ENCODE data around the gene FRMD5.

FRMD5 gene

DNA sequence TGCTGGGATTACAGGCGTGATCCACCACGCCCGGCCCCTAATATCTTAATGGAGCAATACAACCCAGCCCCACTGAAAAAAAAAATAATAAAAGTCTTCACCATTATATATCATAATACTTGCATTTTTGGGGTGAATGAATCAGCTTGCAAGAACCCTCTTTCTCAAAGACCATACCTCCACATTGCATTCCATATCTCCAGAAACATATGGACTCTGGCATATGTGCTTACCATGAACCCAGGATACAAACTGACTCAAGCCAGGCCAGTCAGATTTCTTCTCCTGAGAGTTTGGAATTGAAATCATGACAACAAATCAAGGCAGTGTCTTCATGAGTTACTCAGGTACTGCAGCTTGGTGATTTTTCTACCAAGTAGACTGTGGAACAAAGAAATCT is 101.2 kb downstream of the FRMD5 start:
- H3K4me3 ChIP-seq (IDR thresholded peaks at IDR 0.05; ENCODE audit: insufficient read depth, low read depth, low read length): no peak overlapping the region
- H3K9ac ChIP-seq: no peak overlapping the region
- H4K20me1 ChIP-seq (ENCODE audit: insufficient read depth): no peaks in the 10 kb centered on the region
- no peak overlapping the region for H3K4me2 ChIP-seq
- no peaks in the 10 kb centered on the region for H3K36me3 ChIP-seq (ENCODE audit: insufficient read depth)
- no peaks in the 10 kb centered on the region for H3K27me3 ChIP-seq (ENCODE audit: insufficient read depth, low read depth)
- no peak overlapping the region for H2AFZ ChIP-seq (ENCODE audit: low read depth)
- H3K79me2 ChIP-seq (ENCODE audit: insufficient read depth, low read depth): no peaks in the 10 kb centered on the region
- no peak overlapping the region for H3K27ac ChIP-seq
- no peaks in the 10 kb centered on the region for H3K4me1 ChIP-seq (ENCODE audit: low read depth, poor library complexity, severe bottlenecking)
- TF ChIP-seq, protein P1, sequence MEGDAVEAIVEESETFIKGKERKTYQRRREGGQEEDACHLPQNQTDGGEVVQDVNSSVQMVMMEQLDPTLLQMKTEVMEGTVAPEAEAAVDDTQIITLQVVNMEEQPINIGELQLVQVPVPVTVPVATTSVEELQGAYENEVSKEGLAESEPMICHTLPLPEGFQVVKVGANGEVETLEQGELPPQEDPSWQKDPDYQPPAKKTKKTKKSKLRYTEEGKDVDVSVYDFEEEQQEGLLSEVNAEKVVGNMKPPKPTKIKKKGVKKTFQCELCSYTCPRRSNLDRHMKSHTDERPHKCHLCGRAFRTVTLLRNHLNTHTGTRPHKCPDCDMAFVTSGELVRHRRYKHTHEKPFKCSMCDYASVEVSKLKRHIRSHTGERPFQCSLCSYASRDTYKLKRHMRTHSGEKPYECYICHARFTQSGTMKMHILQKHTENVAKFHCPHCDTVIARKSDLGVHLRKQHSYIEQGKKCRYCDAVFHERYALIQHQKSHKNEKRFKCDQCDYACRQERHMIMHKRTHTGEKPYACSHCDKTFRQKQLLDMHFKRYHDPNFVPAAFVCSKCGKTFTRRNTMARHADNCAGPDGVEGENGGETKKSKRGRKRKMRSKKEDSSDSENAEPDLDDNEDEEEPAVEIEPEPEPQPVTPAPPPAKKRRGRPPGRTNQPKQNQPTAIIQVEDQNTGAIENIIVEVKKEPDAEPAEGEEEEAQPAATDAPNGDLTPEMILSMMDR (conservative IDR thresholded peaks at IDR 0.05; ENCODE audit: low read depth, low read length): no peak

DNA sequence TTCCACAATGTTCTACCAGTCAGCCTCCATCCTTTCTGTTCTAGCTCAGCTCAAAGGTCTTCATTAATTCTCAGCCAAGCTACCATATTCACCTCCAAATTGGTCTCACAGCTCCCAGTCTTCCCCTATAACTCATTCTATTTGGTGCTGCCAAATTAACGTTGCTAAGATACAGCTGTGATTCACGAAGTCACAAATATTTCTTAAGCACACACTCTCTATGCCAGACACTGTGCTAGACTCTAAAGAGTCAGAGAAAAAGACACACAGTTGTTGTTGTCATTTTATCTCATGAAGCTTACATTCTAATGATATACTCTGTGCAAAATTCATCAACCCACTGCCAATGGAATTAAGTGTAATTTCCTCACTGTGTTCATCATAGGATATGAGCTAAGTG is 102.8 kb downstream of the FRMD5 start:
- Histone ChIP-seq H3K79me2 (ENCODE audit: insufficient read depth, low read depth) (no peaks in the 10 kb centered on the region), H3K9ac (no peak overlapping the region), H3K27ac (no peak overlapping the region), H3K4me2 (no peak overlapping the region), H3K36me3 (ENCODE audit: insufficient read depth) (no peaks in the 10 kb centered on the region), H3K4me1 (ENCODE audit: low read depth, poor library complexity, severe bottlenecking) (no peaks in the 10 kb centered on the region), H2AFZ (ENCODE audit: low read depth) (no peak overlapping the region), H4K20me1 (ENCODE audit: insufficient read depth) (no peaks in the 10 kb centered on the region), H3K4me3 (IDR thresholded peaks at IDR 0.05; ENCODE audit: insufficient read depth, low read depth, low read length) (no peak overlapping the region), H3K27me3 (ENCODE audit: insufficient read depth, low read depth) (no peaks in the 10 kb centered on the region)
- TF ChIP-seq, protein P1 (conservative IDR thresholded peaks at IDR 0.05; ENCODE audit: low read depth, low read length): no peak

DNA sequence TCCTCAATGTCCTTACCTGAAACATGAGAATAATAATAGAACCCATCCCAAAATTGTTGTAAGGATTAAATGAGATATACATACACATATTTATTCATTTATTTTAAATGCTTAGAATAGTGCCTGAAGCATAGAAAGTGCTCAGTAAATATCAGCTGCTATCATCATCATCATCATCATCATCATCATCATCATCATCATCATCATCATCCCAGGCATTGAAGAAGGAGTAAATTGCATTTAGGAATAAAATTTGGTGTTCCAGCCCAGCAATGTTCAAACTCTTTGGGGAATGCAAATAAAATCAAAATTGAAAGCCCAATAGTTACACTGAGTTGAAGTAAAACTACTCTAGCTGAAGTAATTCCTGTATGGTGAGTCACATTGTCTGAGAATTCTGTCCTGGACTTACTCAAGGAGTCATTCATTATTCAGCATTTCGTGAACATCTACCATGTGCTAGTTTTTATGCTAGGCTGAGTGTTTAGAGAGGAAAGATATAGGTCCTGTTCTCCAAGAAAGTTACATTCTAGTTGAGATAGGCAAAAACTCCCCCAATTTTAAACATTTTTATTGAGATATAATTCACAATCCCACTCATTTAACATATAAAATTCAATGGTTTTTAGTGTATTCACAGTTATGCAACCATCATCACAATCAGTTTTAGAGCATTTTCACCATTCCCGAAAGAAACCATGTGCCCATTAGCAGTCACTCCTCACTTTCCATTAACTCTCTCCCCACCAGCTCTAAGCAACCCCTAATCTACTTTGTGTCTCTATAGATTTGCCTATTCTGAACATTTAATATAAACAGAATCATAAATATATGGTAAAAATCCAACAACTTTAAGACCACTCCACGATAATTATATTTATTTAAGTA is 107.2 kb downstream of the FRMD5 start:
- no peaks in the 10 kb centered on the region for H4K20me1 ChIP-seq (ENCODE audit: insufficient read depth)
- H2AFZ ChIP-seq (ENCODE audit: low read depth): no peak overlapping the region
- H3K27me3 ChIP-seq (ENCODE audit: insufficient read depth, low read depth): no peaks in the 10 kb centered on the region
- H3K4me3 ChIP-seq (IDR thresholded peaks at IDR 0.05; ENCODE audit: insufficient read depth, low read depth, low read length): no peak overlapping the region
- H3K4me1 ChIP-seq (ENCODE audit: low read depth, poor library complexity, severe bottlenecking): no peaks in the 10 kb centered on the region
- no peak overlapping the region for H3K9ac ChIP-seq
- H3K4me2 ChIP-seq: no peak overlapping the region
- TF ChIP-seq, protein P1 (conservative IDR thresholded peaks at IDR 0.05; ENCODE audit: low read depth, low read length): no peak
- no peaks in the 10 kb centered on the region for H3K36me3 ChIP-seq (ENCODE audit: insufficient read depth)
- H3K79me2 ChIP-seq (ENCODE audit: insufficient read depth, low read depth): no peaks in the 10 kb centered on the region
- no peak overlapping the region for H3K27ac ChIP-seq

DNA sequence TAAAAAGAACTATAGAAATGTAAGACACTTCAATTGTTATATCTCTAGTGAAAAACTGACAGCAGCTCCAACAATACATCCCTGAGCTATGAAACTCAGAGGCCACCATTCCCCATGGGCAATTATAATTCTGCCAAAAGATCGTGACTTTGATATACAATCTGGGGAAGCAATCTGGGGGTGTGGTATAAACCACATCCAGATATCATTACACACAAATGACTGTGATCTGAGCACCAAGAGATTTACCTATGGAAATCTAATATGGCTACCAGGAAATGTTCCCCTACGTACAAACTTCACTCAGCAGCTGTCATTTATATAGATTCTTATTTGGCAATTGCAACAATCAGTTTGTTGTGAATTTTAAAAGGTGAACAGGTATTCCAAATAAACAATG is 110.3 kb downstream of the FRMD5 start:
- Histone ChIP-seq H3K79me2 (ENCODE audit: insufficient read depth, low read depth) (no peaks in the 10 kb centered on the region), H3K27me3 (ENCODE audit: insufficient read depth, low read depth) (no peaks in the 10 kb centered on the region), H3K27ac (no peak overlapping the region), H4K20me1 (ENCODE audit: insufficient read depth) (no peaks in the 10 kb centered on the region), H3K4me1 (ENCODE audit: low read depth, poor library complexity, severe bottlenecking) (no peaks in the 10 kb centered on the region), H3K4me3 (IDR thresholded peaks at IDR 0.05; ENCODE audit: insufficient read depth, low read depth, low read length) (no peak overlapping the region), H3K4me2 (no peak overlapping the region), H2AFZ (ENCODE audit: low read depth) (no peak overlapping the region), H3K36me3 (ENCODE audit: insufficient read depth) (no peaks in the 10 kb centered on the region), H3K9ac (no peak overlapping the region)
- TF ChIP-seq, protein P1 (conservative IDR thresholded peaks at IDR 0.05; ENCODE audit: low read depth, low read length): no peak
